ENCODE data around the gene ST14.

Gene ST14

DNA sequence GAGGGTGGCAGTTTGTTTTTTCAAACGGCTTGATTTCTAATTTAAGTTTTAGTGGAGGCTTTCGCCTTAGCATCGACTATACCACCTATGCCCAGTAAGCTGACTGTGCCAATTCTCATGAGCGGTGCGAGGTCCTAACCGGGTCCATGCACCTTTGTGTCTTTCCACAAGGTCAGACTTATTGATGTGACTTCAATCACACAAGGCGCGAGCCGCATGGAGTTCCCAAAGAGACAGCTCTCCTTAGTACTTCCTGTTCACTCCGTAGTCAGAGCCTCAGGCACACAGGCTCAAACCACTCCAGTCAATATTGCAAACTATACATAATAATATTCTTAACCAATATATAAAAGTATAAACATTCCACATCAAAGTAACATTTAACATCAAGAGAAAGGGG lies 18.2 kb downstream of the ST14 start:
- no peak overlapping the region for H3K4me3 ChIP-seq (ENCODE audit: low read depth, low read length)
- DNase-seq (ENCODE audit: low read depth): no peak
- TF ChIP-seq, protein P1, sequence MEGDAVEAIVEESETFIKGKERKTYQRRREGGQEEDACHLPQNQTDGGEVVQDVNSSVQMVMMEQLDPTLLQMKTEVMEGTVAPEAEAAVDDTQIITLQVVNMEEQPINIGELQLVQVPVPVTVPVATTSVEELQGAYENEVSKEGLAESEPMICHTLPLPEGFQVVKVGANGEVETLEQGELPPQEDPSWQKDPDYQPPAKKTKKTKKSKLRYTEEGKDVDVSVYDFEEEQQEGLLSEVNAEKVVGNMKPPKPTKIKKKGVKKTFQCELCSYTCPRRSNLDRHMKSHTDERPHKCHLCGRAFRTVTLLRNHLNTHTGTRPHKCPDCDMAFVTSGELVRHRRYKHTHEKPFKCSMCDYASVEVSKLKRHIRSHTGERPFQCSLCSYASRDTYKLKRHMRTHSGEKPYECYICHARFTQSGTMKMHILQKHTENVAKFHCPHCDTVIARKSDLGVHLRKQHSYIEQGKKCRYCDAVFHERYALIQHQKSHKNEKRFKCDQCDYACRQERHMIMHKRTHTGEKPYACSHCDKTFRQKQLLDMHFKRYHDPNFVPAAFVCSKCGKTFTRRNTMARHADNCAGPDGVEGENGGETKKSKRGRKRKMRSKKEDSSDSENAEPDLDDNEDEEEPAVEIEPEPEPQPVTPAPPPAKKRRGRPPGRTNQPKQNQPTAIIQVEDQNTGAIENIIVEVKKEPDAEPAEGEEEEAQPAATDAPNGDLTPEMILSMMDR (IDR thresholded peaks at IDR 0.05; ENCODE audit: insufficient read depth, low read depth, low read length, missing control alignments): no peak

DNA sequence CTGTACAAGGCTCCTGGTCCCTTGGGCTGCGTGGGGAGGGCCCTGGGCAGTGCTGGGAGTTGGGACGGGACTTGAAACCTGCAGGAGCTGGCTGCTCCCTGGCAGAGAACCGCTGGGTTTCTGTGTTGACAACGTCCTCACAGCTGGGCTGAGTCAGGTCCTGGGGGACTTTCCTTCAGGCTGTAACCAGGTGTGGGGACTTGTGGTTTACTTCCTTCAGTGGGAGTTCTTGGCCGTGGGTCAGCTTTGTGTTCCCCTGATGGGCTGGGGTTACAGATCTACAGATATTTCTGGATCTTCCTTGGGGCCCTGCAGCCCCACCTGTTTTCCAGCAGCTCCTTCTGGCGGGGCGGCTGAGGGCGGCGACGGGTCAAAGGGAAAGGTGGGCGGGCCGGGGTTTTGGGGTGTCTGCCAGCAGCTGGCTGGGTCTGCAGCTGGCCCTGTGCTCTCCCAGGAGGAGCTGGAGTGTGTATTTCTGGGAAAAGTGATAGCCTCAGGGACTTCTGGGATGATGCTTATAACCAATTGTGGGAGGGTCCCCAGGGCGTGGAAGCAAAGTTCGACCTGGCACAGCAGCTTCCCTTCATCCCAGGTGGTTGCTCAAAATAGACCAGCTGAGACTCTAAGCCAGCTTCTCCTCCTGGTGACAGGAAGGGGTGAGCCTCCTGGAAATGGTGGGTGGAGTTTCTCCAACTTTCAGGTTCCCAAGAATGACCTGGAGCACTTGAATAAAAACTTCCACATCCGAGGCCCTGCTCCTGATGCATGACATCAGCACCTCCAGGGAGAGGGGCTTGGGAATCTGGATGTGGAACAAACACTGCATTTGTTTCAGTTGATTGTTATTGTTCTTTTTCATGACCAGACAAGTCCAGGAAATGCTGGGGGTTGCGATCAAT lies 19.1 kb downstream of the ST14 start:
- TF ChIP-seq, protein P1 (IDR thresholded peaks at IDR 0.05; ENCODE audit: insufficient read depth, low read depth, low read length, missing control alignments): no peak
- no peak overlapping the region for H3K4me3 ChIP-seq (ENCODE audit: low read depth, low read length)
- no peak for DNase-seq (ENCODE audit: low read depth)

DNA sequence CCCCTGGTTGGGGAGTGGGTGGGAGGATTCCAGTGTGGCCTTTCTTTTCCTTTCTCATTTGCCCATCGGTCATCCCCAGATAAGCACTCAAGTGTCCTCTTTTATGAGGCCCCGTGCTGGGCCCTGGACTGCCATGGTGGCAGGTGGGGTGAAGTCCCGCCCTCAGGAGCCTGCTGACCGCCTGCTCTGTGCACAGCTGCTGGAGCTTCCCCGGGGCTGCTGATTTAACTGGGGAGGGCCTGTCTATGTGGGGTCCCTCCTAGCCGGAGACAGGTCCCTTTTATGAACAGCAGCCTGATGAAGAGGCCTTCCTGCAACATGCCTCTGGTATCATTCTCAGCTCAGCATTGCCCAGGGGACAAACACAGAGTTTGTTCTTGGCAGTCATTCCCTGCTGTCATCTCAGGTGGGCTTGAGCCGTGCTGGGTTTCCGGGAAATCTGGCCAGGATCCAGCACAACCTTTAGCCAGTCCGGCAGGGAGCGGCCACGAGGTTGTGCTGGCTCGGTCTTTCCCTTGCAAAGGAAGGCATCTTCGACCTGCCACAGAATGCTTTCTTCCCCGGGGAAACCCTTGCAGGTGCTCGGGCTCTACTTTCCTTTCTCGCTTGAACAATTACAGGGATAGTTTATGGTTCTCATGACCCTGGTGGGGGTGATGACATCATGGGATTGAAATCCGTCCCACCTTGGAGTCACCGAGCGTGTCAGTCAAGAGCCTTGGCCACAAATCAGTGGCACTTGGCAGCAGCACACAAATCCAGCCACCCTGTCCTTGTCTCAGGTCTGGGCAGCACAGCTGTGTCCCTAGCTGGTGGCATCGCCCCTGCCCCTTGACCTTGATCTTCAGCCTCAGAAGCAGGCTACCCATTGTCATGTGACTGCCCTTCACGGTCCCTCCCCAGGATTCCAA lies 20.1 kb downstream of the ST14 start:
- no peak overlapping the region for H3K4me3 ChIP-seq (ENCODE audit: low read depth, low read length)
- DNase-seq (ENCODE audit: low read depth): no peak
- TF ChIP-seq, protein P1 (IDR thresholded peaks at IDR 0.05; ENCODE audit: insufficient read depth, low read depth, low read length, missing control alignments): no peak

DNA sequence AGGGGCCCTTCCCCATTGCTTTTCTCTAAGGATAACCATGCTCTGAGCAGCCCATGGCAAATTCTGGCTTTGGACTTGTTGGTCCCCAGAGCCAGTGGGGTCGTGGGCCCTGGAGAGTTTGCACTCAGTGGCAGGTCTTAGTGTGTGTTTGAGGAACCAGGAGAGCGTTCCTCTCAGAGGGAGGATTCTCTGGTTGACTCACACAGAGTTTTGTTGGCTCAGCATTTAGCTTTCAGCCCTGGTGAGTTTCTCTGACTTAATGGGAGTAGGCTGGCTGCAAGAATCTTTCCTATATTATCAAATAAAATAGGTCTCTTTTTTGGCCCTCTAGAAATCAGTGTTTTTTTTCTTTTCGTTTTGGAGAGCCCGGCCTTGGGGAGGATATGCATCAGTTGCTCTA lies 20.9 kb downstream of the ST14 start:
- TF ChIP-seq, protein P1 (IDR thresholded peaks at IDR 0.05; ENCODE audit: insufficient read depth, low read depth, low read length, missing control alignments): no peak

DNA sequence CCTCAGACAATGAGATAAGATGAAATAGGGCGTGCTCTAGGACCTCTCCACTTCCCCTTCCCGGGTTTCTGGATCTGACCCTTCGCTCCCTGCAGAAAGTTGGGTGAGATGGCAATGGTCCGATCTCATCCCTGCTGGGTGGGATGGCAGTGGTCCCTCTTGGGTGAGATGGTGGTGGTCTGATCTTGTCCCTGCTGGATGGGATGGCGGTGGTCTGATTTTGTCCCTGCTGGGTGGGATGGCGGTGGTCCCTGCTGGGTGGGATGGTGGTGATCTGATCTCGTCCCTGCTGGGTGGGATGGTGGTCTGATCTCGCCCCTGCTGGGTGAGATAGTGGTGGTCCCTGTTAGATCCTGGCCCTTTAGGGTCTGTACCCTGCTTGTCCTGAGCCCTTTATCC lies 21.3 kb downstream of the ST14 start:
- H3K4me3 ChIP-seq (ENCODE audit: low read depth, low read length): no peak overlapping the region
- TF ChIP-seq, protein P1 (IDR thresholded peaks at IDR 0.05; ENCODE audit: insufficient read depth, low read depth, low read length, missing control alignments): no peak
- no peak for DNase-seq (ENCODE audit: low read depth)

More for the DNA sequence above, 20.9 kb downstream of the ST14 start:
- H3K4me3 ChIP-seq (ENCODE audit: low read depth, low read length): no peak overlapping the region
- DNase-seq (ENCODE audit: low read depth): peak; percentile 28

DNA sequence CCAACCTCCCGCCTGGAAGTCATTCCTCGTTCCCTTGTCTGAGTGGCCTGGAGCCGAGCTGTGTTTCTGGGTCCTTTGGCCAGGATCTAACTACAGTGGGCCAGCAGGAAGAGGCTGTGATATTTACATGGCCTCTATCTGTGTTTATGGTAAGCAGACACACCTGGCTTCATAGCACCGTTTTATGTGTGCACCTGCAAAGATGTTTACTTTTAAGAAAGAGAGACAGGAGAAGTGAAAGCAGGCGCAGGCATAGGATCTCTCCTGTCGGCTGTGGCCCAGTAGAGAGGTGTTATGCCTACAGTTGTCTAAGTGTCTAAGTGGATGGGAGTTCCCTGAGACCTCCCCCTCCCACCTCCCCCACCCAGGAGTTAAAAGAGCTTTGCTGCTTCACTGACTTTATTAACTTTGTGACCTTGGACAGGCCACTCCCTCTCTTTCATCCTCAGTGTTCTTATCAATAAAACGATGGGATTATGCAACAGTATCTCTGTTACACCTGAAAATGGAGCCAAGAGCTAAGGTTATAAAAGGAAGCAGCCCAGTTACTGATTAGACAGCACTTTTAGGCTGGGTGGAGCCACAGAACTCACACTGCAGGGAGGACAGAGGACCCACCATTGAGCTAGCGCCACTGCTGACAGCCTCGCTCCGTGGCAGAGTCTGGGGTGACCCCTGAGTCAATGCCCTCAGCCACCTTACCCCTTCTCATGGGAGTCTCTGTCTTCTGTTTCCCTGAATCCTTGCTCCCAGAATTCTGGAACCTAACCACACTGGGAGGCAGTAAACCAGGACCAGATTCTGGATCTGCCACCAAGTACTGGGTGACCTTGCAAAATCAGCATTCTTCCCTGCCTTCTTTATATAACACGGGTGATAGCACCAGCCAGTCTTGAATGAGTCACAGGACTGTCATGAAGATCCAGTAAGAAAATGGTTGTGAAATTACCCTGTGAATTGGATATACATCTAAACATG lies 22.0 kb downstream of the ST14 start:
- H3K4me3 ChIP-seq (ENCODE audit: low read depth, low read length): no peak overlapping the region

More for the DNA sequence above, 22.0 kb downstream of the ST14 start:
- peak; percentile 45 for DNase-seq (ENCODE audit: low read depth)
- TF ChIP-seq, protein P1 (IDR thresholded peaks at IDR 0.05; ENCODE audit: insufficient read depth, low read depth, low read length, missing control alignments): no peak

Measured in GM12865 (cell line).